ENCODE data around the gene LAMA1.
"Not testable (repeated sequence)": the region's sequence is repeated elsewhere in the genome, so short reads cannot be mapped to it uniquely, and the experiment has no call there.

LAMA1 gene

GRCh38 chr18:6949800-6950586, 167.6 kb downstream of the LAMA1 start:
- no peak for DNase-seq (ENCODE audit: low spot score)

GRCh38 chr18:6948281-6949055, 169.1 kb downstream of the LAMA1 start:
- no peak for DNase-seq (ENCODE audit: low spot score)

- no peak for DNase-seq (ENCODE audit: low spot score)
Measured at GRCh38 chr18:6947338-6948030, 170.1 kb downstream of the LAMA1 start.

GRCh38 chr18:6943143-6943542, 174.5 kb downstream of the LAMA1 start:
- no peak for DNase-seq (ENCODE audit: low spot score)

- no peak for DNase-seq (ENCODE audit: low spot score)
Measured at GRCh38 chr18:6942742-6943141, 174.9 kb downstream of the LAMA1 start.

- DNase-seq (ENCODE audit: low spot score): no peak
Measured at GRCh38 chr18:6941996-6942395, 175.6 kb downstream of the LAMA1 start.

DNA sequence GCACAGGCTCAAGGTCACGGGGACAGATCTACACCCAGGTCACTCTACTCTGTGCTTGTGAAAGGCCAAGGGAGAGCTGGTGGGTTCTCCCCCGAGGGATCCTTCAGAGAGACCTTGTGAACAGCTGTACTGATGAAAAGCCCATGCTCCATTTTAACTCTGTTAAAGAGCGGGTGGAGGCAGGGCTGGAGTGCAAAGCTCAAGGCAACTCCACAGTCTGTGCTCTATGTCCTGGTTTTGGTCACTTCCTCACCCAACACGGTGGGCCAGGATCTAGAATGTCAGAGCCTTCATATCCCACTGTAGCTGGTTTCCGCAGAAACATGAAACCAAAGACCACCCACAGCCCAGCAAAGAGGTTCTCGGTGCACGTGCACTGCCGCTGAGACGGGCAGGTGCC, 177.1 kb downstream of the LAMA1 start:
- no peak for DNase-seq (ENCODE audit: low spot score)

DNA sequence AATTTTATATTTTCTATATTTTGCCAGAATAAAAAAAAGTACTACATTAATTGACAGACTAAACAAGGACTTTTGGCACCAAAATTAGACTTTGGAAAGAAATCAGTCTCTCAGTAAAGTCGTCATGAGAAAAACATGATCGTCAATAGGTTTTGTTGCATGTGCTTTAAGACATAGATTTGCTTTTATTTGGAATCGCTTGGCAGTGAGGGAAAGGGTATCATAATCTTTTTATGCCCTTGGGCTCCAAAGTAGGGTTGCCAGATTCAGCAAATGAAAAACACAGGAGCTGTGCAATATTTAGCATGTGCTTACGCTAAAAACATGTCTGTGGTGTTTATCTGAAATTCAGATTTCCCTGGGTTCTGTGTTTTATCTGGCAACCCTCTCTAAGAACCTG, 177.6 kb downstream of the LAMA1 start:
- no peak for DNase-seq (ENCODE audit: low spot score)

DNA sequence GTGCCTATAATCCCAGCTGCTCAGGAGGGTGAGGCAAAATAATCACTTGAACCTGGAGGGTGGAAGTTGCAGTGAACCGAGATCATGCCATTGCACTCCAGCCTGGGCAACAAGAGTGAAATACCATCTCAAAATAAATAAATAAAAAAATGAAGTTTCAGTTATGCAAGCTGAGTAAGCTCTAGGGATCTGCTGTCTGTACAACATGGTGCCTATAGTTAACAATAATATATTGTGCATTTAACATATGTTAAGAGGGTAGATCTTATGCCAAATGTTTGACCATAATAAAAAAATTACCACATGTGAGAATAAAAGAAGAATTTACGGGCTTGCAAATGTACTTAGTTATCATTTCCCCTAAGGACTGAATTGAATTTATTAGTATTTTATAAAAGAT, 179.2 kb downstream of the LAMA1 start:
- DNase-seq (ENCODE audit: low spot score): not testable (repeated sequence)

GRCh38 chr18:6938003-6938402, 179.6 kb downstream of the LAMA1 start:
- DNase-seq (ENCODE audit: low spot score): no peak

DNA sequence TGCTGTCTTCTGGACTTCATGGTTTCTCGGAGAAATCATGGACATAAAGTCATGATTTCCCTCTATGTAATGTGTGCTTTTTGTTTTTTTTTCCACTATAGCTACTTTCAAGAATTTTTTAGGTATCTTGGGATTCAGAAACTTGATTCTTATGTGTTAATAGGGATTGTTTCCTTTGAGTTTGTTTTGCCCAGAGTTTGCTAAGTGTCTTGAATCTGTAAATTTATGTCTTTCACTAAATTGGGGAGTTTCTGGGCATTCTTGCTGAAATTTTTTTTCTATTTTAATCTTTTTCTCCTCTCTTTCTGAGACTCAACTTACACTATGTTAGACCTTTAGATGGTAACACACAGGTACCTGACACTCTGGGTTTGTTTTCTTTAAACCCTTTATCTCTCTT, 182.7 kb downstream of the LAMA1 start:
- no peak for DNase-seq (ENCODE audit: low spot score)

DNA sequence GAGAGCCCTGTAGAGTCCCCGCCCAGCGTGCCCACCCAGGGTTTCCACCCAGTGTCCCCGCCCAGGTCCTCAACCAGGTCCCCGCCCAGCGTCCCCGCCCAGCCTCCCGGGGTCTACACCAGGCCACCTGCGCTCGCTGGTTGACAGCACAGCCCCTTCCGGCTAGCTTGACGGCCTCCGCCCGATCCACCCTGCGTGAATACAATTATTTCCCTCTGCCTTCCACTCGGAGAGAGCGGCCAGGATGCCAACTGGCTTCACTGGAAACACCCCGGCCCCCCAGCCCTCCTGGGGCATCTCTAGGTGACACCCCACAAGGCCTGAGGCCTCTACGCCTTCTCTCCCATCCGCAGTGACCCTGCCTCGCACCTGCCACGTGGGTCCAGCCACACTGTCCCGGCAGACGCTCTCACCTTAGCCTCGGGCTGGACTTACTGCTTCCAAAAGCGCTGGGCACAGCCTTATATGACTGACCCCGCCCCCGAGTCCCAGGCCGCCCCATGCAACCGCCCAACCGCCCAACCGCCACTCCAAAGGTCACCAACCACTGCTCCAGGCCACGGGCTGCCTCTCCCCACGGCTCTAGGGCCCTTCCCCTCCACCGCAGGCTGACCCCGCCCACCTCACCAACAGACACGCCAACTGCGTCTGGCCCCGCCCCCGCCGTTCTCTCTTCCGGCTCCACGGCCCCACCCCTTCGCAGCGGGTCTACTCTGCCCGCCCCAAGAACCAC, 188.1 kb downstream of the LAMA1 start:
- no peak for DNase-seq (ENCODE audit: low spot score)

- DNase-seq (ENCODE audit: low spot score): no peak
Measured at GRCh38 chr18:6928359-6928758, 189.2 kb downstream of the LAMA1 start.

DNA sequence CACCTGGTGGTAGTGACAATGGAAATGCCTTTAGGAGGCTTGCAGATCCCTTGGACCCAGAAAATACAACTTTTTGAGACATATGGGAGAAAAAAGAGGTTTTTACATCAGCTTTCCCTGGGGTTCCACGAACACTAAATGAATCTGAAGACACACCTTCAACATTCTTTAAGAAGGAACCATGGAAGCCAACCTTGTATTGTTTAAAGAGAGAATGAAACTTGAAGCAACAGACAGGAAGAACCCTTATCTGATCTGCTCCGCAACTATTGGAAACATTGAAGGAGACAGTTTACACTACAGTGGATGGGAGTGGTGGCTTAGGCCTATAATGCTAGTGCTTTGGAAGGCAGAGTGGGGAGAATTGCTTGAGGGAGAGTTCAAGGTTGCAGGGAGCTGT, 190.4 kb downstream of the LAMA1 start:
- DNase-seq (ENCODE audit: low spot score): no peak

- DNase-seq (ENCODE audit: low spot score): no peak
Measured at GRCh38 chr18:6923220-6923619, 194.4 kb downstream of the LAMA1 start.

DNA sequence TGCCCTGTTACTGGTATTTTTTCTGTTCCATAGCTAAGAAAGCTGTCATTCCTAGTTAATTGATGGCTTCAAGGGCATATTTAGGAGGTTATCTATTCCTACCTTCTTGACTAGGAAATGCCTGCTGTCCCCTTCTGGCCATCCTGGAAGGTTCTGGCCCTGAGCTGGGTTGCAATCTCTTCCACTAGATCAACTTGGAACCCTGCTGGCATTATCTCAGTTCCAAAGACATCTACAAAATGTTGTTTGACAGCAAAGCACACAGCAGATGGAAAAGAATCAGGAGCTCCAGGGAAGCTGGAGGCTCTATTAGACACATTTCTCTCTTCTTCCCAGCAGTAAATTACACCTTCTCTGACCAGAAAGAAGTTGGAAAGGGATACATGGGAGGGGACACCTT, 196.0 kb downstream of the LAMA1 start:
- DNase-seq (ENCODE audit: low spot score): no peak

- no peak for DNase-seq (ENCODE audit: low spot score)
Measured at GRCh38 chr18:6920099-6920955, 197.3 kb downstream of the LAMA1 start.

DNA sequence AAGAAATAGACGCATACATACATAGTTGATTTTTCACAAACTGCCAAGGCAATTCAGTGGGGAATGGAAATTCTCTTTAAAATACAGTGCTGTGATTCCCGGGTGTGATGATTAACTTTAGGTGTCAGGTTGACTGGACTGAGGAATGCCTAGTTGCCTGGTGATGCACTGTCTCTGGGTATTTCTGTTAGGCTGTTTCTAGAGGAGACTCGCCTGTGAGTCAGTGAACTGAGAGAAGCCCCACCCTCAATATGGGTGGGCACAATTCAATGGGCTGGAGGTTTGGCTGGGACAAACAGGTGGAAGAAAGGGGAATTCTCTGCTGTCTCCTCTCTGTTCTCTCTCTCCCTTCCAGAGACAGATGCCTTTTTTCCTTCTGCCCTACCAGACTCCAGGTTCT, 200.5 kb downstream of the LAMA1 start:
- DNase-seq (ENCODE audit: low spot score): no peak

- DNase-seq (ENCODE audit: low spot score): no peak
Measured at GRCh38 chr18:6901286-6901926, 216.2 kb downstream of the LAMA1 start.

GRCh38 chr18:6891788-6892187, 225.8 kb downstream of the LAMA1 start:
- DNase-seq (ENCODE audit: low spot score): no peak
